GM13977 (cell line): ENCODE measurements around the gene QTRT2.

Experiments used
- DNase-seq: peaks from one replicate; pipeline ENCODE4 v3.0.0; 2012; ENCODE audit warnings: low spot score
- in situ Hi-C: fragments of 300-500 bp; cut with MboI; formaldehyde crosslinking; loops from one replicate; pipeline ENCODE4 v1.12.0; 2022; ENCODE audit warnings: low sequenced_read_pairs, low pct_unique_long_range_greater_than_20kb, mixed read lengths, inconsistent platforms; ENCODE audit not compliant: unreplicated experiment
- TF ChIP-seq, protein P1 (sequence below): IDR thresholded peaks from 2 replicates; pipeline ENCODE4 v1.5.1; 2012; ENCODE audit warnings: mild to moderate bottlenecking, control low read depth; ENCODE audit not compliant: insufficient read depth; ENCODE audit errors: extremely low read depth, missing control alignments

Gene QTRT2

DNA sequence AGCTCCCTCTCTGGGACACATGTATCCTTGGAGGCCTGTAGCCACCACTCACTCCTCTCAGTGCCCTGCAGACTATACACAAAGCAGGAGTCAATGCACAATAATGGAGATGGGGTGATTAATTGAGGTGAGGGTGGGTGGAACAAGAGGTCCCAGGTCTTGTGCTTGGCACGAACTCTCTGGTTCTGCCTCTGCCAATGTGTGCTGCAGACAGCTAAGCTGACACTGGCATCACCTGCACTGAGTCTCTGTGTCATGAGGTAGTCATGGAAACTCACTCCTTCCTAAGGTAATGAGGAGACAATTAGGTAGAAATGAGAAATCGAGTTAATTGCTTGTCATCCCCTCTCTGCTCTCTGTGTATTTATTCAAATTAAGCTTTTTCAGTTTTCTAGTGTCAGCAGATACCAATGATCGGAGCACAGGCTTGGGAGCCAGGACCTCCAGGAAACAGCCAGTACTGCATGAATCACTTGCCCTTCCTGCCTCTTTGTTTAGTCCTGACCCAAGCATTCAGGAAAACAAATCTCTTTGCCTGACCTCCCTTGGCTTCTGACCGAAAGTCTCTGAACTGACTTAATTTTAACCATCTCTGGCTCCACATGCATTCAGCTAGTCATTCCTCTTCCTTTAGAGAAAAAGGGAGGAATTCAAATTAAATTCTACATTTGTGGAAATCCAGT, 65.6 kb downstream of the QTRT2 start:
- in situ Hi-C loops, result no loop called here
- TF ChIP-seq, protein P1, sequence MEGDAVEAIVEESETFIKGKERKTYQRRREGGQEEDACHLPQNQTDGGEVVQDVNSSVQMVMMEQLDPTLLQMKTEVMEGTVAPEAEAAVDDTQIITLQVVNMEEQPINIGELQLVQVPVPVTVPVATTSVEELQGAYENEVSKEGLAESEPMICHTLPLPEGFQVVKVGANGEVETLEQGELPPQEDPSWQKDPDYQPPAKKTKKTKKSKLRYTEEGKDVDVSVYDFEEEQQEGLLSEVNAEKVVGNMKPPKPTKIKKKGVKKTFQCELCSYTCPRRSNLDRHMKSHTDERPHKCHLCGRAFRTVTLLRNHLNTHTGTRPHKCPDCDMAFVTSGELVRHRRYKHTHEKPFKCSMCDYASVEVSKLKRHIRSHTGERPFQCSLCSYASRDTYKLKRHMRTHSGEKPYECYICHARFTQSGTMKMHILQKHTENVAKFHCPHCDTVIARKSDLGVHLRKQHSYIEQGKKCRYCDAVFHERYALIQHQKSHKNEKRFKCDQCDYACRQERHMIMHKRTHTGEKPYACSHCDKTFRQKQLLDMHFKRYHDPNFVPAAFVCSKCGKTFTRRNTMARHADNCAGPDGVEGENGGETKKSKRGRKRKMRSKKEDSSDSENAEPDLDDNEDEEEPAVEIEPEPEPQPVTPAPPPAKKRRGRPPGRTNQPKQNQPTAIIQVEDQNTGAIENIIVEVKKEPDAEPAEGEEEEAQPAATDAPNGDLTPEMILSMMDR, result no peak

DNA sequence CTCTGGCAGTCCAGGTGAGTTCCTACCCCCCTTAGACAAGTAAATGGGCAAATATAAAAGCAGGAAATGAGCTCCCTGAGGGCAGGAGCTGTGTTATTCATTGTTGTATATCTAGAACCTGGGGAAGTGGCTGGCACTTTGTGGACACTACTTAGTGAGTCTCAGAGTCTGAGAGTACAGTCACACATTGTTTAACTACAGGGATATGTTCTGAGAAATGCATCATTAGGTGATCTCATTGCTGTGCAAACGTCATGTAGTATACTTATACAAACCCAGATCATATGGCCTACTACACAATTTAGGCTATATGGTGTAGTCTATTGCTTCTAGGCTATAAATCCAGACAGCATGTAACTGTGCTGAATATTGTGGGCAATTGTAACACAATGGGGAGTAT, 69.9 kb downstream of the QTRT2 start:
- TF ChIP-seq, protein P1, result no peak
- no peak for DNase-seq
- in situ Hi-C loops, result no loop called here

More for the DNA sequence above, 65.6 kb downstream of the QTRT2 start:
- no peak for DNase-seq

DNA sequence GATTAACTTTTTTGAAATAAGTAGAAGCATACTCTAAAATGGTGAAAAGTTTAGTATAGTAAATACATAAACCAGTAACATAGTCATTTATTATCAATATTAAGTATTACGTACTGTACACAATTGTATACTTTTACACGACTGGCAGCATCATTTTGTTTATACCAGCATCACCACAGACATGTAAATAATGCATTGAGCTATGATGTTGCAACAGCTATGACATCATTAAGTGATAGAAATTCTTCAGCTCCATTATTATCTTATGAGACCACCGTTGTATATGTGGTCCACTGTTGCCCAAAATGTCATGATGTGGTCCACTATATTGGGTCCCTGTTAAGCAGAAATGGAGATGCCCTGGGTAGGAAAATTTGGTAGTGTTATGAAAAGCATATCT, 71.0 kb downstream of the QTRT2 start:
- TF ChIP-seq, protein P1, result no peak
- DNase-seq, result no peak
- in situ Hi-C loops, result no loop called here

DNA sequence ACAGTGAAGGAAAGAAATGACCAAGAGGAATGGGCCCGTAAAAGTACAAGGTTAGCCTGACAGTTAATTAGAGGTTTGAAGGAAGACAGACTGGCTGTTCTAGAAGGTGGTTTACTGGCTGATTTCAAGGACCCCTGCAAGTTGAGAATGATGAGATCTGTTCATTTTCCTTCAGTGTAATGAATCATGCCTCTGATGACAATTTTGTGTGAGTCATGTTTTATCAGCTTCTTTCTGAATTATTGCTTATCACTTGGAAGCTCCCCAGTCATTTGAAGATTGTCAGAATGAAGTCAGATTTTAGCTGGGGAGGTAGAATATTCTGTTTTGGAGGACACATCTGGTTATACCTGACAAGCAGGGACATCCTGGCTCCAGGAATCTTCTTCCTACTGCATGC, 71.7 kb downstream of the QTRT2 start:
- no peak for DNase-seq
- in situ Hi-C loops, result no loop called here
- TF ChIP-seq, protein P1, result no peak

DNA sequence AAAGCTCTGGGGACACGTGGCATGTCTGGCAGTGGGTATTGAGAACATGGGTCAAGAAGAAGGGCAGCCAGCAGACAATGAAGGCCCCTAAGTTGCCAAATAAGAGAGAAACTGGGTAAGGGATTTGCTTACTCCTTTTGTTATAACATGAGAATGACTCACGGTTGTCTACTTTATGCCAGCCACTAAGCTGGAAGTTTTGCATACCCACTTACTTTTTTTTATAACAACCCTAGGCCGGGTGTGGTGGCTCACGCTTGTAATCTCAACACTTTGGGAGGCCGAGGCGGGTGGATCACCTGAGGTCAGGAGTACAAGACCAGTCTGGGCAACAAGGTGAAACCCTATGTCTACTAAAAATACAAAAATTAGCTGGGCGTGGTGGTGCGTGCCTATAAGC, 72.3 kb downstream of the QTRT2 start:
- TF ChIP-seq, protein P1, result no peak
- in situ Hi-C loops, result no loop called here
- DNase-seq, result no peak

DNA sequence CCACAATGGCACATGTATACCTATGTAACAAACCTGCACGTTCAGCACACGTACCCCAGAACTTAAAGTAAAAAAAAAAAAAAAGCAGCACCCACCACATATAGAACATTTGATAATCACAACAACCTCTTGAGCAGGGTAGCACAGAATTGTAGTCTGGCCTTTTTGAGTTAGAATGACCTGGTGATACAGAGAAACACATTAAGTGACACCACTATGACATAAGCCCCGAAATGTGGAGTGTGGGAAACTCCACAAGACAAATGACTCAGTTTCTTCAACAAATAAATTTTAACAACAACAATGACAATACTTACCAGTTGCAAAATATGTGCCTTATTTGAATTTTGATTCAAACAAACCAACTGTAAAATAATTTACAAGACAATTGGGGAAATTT, 76.0 kb downstream of the QTRT2 start:
- in situ Hi-C loops, result no loop called here
- no peak for DNase-seq
- TF ChIP-seq, protein P1, result no peak
